GM12874 (cell line): ENCODE results near the gene DNER.

Experiments used
- TF ChIP-seq, protein P1 (sequence below): IDR thresholded peaks from 2 replicates; pipeline ENCODE4 v1.5.1; 2011; ENCODE audit warnings: low read depth, mild to moderate bottlenecking, control low read depth, low read length, moderate library complexity; ENCODE audit not compliant: insufficient read depth

The DNER gene

DNA sequence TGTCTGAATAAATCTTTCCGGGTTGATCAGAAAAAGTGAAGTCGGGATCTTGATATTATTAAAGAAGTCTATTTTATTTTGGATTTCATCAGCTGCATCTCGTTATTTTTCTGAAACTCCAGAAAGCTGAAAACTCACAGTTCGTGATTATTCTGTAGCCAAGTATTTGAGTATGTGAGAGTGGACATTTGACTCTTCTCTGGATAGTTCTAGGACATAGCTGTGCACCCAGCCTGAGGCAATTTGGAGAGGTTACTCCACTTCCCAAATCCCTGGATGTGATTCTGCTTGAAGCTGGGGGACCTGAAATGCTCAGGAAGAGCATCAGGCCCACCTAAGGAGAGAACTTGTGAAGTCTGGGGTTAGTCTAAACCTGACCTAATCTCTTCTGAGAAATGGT is 325.6 kb downstream of the DNER start:
- TF ChIP-seq, protein P1, sequence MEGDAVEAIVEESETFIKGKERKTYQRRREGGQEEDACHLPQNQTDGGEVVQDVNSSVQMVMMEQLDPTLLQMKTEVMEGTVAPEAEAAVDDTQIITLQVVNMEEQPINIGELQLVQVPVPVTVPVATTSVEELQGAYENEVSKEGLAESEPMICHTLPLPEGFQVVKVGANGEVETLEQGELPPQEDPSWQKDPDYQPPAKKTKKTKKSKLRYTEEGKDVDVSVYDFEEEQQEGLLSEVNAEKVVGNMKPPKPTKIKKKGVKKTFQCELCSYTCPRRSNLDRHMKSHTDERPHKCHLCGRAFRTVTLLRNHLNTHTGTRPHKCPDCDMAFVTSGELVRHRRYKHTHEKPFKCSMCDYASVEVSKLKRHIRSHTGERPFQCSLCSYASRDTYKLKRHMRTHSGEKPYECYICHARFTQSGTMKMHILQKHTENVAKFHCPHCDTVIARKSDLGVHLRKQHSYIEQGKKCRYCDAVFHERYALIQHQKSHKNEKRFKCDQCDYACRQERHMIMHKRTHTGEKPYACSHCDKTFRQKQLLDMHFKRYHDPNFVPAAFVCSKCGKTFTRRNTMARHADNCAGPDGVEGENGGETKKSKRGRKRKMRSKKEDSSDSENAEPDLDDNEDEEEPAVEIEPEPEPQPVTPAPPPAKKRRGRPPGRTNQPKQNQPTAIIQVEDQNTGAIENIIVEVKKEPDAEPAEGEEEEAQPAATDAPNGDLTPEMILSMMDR, result no peak

DNA sequence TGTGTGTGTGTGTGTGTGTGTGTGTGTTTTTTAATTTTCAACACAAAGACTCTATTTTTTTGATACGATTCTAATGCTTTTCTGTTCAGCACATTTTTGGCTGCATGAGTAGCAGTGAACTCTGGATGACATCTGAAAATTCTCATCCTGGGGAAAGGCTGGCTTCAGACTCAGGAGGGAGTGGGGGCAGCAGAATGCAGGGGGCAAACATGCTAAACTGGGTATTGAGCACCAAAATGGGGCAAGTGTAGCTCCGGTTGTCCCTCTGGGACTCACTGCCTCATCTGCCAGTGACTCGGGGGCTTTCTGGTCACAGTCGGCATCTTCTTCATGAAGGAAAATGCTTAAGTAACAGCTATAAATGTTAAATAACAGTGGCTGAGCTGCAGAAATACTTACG is 326.5 kb downstream of the DNER start:
- TF ChIP-seq, protein P1, result no peak

DNA sequence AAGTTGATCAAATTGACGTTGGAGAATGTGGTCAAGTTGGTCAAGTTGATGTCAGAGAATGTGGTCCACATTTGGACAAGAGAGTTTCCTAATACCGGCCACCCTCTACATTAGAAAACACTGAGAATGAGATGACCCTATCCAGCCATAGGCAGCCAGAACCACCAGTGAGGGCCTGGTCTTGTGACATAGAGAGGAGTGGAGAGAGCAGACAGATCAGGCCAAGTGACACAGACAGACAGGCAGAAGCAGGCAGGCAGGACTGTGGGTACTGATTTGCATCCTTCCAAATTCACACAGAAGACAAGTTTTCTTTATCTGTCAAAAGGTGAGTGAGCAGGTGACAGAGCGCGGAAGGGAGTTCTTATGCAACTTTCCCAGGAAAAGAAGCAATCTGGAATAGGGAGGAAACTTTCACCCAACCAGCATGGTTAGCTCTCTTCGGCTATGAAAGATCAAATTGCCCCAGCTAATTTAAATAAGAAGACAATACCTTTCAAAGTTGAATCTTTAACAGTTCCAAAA is 334.2 kb downstream of the DNER start:
- TF ChIP-seq, protein P1, result no peak

DNA sequence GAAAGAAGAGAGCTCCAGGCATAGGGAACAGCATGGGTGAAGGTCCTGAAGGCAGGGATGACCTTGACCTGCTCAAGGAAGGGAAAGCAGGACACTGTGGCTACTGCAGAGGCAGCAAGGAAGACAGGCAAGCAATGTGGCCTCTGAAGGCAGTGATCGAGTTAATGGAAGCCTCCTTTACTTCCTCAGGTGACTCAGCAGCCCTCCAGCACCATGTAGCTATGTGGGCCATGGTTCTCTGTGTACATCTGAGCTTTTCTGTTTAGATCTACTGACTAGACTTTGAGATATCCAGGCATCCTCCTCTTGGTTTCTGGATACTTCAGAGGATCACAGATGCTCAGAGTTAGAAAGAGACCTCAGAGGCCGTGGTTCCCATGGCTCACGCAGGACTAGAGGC is 336.0 kb downstream of the DNER start:
- TF ChIP-seq, protein P1, result no peak

DNA sequence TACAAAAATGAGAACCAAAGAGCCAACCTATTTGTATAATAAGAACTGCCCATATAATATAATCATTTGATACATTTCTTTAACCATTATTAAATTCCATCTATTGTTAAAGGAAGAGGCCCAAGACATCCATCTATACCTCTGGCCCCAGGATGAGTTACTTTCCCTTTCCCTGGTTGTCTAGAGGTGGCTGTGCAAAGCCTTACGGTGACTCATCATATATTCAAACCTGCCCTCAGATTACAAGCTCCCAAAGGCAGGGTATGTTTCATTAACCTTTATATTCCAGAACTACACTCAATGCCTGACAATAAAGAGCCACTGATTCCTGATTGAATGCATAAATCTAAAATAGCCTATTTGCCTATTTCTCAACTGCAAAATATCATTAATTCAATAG is 337.5 kb downstream of the DNER start:
- TF ChIP-seq, protein P1, result no peak

- TF ChIP-seq, protein P1, result no peak
These were observed 339.1 kb downstream of the DNER start for GRCh38 chr2:229375251-229375650.

GRCh38 chr2:229372207-229372606 is 342.1 kb downstream of the DNER start:
- TF ChIP-seq, protein P1, result no peak

DNA sequence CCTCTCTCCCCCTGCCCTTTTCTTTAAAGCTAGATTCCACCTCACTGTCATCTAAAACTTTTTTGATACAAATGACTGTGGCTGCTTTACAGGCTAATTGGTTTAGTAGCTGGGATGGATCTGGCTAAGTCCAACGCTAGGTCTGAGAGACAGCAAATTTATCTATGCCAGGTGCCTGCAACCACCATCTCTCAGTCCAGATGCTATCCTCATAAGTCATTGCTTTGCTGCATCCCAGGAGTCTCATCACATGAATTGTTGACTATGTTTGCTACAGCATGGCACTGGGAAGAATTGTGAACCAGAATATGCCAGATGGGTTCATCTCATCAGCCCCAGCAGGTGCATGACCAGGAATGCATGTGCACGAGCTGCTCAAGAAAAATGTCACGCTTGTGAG is 343.3 kb downstream of the DNER start:
- TF ChIP-seq, protein P1, result no peak
